ENCODE measurements around the gene HHAT. TPM values are rescaled to one million over a fixed set of nuclear protein-coding genes. Genes with fewer than 3 reads are reported as not detected.

HHAT gene
- total RNA-seq, 4 donors from 2014 or later = 3.4 to 5.2 (median 4.0) TPM

DNA sequence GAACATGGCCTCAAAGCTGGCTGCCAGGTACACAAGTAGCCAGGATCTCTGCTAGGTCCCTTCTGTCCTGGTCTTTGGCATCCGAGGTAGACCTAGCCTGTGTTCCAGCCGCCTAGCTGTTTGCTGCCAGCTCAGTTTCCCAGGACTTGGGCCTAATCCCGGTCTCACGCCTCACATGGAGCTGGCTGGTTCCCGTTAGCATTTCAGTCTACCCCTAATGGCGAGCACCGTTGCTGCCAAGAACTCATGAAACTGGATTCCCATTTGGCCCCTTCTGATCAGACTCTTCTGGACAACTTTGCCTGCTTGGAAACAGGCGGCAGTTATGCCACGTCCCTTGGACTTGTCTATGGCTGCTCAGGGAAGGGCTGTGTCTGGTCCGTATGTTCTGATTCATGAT is 26.2 kb upstream of the HHAT start:
- no peak for DNase-seq
- intact Hi-C loops (cut with DNase I) = loop anchor here (10.0 kb wide), 1 partner anchor 88 kb away; no protein-coding TSS in a partner anchor
- H3K9me3 ChIP-seq = no peaks in the 10 kb centered on the region
- no peaks in the 10 kb centered on the region for H3K36me3 ChIP-seq
- TF ChIP-seq, protein P1, sequence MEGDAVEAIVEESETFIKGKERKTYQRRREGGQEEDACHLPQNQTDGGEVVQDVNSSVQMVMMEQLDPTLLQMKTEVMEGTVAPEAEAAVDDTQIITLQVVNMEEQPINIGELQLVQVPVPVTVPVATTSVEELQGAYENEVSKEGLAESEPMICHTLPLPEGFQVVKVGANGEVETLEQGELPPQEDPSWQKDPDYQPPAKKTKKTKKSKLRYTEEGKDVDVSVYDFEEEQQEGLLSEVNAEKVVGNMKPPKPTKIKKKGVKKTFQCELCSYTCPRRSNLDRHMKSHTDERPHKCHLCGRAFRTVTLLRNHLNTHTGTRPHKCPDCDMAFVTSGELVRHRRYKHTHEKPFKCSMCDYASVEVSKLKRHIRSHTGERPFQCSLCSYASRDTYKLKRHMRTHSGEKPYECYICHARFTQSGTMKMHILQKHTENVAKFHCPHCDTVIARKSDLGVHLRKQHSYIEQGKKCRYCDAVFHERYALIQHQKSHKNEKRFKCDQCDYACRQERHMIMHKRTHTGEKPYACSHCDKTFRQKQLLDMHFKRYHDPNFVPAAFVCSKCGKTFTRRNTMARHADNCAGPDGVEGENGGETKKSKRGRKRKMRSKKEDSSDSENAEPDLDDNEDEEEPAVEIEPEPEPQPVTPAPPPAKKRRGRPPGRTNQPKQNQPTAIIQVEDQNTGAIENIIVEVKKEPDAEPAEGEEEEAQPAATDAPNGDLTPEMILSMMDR (IDR thresholded peaks at IDR 0.05) = no peak
- TF ChIP-seq POLR2A (IDR thresholded peaks at IDR 0.05) = no peak
- 51 to 86% methylated on average over 10 of the region's 10 CpGs for WGBS, 2 donors
- peaks cover 0 to 9% (median 0%) of the 10 kb centered on the region in 4 donors for H3K27me3 ChIP-seq
- no peak overlapping the region for H3K4me3 ChIP-seq
- peaks cover 8 to 60% (median 36%) of the 10 kb centered on the region in 3 donors for H3K4me1 ChIP-seq
- H3K27ac ChIP-seq = peak overlapping the region in 2 of 4 donors; percentile 63 to 80

DNA sequence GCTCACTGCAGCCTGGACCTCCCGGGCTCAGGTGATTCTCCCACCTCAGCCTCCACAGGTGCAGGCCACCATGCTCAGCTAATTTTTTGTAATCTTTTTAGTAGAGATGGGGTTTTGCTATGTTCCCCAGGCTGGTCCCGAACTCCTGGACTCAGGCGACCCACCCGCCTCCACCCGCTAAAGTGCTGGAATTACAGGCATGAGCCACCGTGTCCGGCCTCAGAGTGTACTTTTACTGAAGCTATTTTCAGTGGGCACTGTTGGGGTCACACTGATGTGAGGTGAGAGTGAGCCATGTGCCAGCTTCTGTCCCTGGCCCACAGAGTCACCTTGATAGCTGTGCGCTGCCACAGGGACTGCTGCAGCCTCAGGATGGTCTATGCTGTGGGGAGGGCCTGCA is 25.3 kb upstream of the HHAT start:
- intact Hi-C loops (cut with DNase I) = loop anchor here (10.0 kb wide), 1 partner anchor 89 kb away; no protein-coding TSS in a partner anchor
- peaks cover 8 to 55% (median 36%) of the 10 kb centered on the region in 3 donors for H3K4me1 ChIP-seq
- no peaks in the 10 kb centered on the region for H3K9me3 ChIP-seq
- no peak overlapping the region for H3K27ac ChIP-seq
- WGBS, 2 donors = 98 to 99% methylated on average over 7 to 8 of the region's 8 CpGs
- no peak for DNase-seq
- TF ChIP-seq POLR2A (IDR thresholded peaks at IDR 0.05) = no peak
- TF ChIP-seq, protein P1 (IDR thresholded peaks at IDR 0.05) = no peak
- no peak overlapping the region for H3K4me3 ChIP-seq
- H3K27me3 ChIP-seq = peaks cover 0 to 4% (median 0%) of the 10 kb centered on the region in 4 donors
- no peaks in the 10 kb centered on the region for H3K36me3 ChIP-seq

GRCh38 chr1:210310562-210311153 is 18.0 kb upstream of the HHAT start:
- no peak for DNase-seq
- intact Hi-C loops (cut with DNase I) = loop anchor here (5.0 kb wide), 1 partner anchor 163 kb away; no protein-coding TSS in a partner anchor
- Histone ChIP-seq H3K36me3 (no peaks in the 10 kb centered on the region), H3K27ac (peak overlapping the region in 3 of 4 donors; percentile 48 to 80 (median 74)), H3K4me3 (peak overlapping the region in 2 of 4 donors; percentile 36 to 66), H3K4me1 (peaks cover 3 to 34% (median 15%) of the 10 kb centered on the region in 3 donors), H3K27me3 (peaks cover 0 to 19% (median 0%) of the 10 kb centered on the region in 4 donors), H3K9me3 (no peaks in the 10 kb centered on the region)
- TF ChIP-seq, protein P1 (IDR thresholded peaks at IDR 0.05) = no peak
- TF ChIP-seq POLR2A (IDR thresholded peaks at IDR 0.05) = no peak
- WGBS, 2 donors = 19 to 36% methylated on average over 3 of the region's 7 CpGs

DNA sequence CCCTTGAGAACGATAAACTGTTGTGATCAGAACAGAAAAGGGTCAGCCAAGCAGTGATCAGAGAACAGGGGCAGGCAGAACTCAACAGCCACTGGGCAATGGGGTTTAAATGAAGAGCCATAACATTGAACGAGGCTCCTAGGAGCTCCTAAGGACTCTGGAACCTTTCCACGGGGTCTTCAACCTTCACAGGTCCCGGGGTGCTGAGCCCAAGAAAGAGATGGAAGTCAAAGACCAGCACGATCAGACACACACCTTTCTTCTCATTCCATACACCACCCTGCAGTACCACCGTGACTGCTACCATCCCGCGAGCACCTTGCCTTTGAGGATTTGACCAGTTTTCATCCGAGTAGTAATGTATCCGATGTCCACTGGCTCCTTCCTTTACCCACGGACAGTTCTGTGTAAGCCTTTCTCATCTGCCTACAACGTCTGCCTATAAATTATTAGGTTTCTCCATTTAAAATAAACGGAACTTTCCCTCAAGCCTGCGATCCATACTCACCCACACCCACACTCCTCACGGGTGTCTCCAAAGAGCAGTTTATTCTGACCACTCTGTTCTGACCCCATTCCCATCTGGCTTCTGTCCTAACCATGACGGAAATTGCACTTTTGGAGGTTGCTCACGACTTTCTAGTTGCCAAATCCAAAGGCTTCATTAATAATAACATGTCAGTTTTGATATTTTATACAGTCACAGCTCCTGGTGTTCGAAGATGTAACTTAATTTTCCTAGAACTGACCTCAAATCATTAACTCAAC is 16.8 kb upstream of the HHAT start:
- no peak for TF ChIP-seq POLR2A (IDR thresholded peaks at IDR 0.05)
- TF ChIP-seq, protein P1 (IDR thresholded peaks at IDR 0.05) = no peak
- peaks cover 3 to 34% (median 15%) of the 10 kb centered on the region in 3 donors for H3K4me1 ChIP-seq
- no peaks in the 10 kb centered on the region for H3K9me3 ChIP-seq
- intact Hi-C loops (cut with DNase I) = loop anchor here (5.0 kb wide), 1 partner anchor 165 kb away; no protein-coding TSS in a partner anchor
- H3K4me3 ChIP-seq = peak overlapping the region in 2 of 4 donors; percentile 37 to 66
- H3K27ac ChIP-seq = peak overlapping the region in 3 of 4 donors; percentile 48 to 80 (median 74)
- WGBS, 2 donors = 53% methylated on average over 16 to 18 of the region's 18 CpGs
- no peaks in the 10 kb centered on the region for H3K36me3 ChIP-seq
- no peak for DNase-seq
- H3K27me3 ChIP-seq = peaks cover 0 to 19% (median 0%) of the 10 kb centered on the region in 4 donors

All from esophagus squamous epithelium (tissue), 5 donors.